ENCODE results near the gene PTH2R. TPM values are rescaled to one million over a fixed set of nuclear protein-coding genes. Genes with fewer than 3 reads are reported as not detected.

PTH2R gene
- total RNA-seq, 4 donors from 2014 or later = not detected

DNA sequence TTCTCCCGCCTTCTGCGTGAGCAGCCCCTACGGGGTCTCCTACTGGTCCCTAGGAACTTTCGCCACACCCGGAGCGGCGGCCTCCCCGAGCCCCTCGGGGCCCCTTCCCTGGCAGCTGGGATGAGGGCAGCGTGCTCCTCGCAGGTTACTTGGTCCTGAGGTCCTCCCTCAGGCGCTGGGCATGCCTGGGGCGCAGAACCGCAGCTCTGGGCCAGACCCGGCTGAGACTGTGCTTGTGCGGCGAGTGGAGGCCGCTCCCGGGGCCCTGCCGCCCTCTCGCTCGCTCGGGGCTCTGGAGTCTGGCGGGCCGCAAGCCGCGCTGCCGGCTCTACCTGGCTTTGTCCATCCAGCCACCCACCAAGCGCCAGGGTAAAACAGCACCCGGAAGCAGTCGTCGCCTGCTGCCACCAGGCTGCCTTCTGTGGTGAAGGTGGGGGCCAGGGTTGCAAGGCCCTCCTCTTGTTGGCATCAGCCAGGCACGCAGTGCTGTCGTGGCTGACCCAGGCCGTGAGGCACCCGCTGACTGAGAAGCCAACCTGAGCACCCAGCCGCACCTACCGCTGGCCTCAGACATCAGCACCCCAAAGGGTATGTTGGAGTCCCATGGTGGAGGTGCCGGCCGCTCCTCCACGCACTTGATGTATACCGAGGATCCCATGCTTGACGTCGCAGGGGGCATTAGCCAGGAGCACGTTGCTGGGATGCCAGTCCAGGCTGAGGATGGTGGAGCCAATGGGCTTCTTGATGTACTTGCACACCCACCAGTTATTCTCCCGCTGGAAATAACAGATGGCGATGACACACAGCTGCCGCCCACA lies 46.1 kb upstream of the PTH2R start:
- no peak overlapping the region for H3K4me3 ChIP-seq
- no peaks in the 10 kb centered on the region for H3K36me3 ChIP-seq
- no peak for DNase-seq
- H3K27me3 ChIP-seq = no peaks in the 10 kb centered on the region
- H3K4me1 ChIP-seq = no peaks in the 10 kb centered on the region
- H3K9me3 ChIP-seq = no peaks in the 10 kb centered on the region
- H3K27ac ChIP-seq = no peak overlapping the region
- TF ChIP-seq, protein P1, sequence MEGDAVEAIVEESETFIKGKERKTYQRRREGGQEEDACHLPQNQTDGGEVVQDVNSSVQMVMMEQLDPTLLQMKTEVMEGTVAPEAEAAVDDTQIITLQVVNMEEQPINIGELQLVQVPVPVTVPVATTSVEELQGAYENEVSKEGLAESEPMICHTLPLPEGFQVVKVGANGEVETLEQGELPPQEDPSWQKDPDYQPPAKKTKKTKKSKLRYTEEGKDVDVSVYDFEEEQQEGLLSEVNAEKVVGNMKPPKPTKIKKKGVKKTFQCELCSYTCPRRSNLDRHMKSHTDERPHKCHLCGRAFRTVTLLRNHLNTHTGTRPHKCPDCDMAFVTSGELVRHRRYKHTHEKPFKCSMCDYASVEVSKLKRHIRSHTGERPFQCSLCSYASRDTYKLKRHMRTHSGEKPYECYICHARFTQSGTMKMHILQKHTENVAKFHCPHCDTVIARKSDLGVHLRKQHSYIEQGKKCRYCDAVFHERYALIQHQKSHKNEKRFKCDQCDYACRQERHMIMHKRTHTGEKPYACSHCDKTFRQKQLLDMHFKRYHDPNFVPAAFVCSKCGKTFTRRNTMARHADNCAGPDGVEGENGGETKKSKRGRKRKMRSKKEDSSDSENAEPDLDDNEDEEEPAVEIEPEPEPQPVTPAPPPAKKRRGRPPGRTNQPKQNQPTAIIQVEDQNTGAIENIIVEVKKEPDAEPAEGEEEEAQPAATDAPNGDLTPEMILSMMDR (IDR thresholded peaks at IDR 0.05) = no peak
- no peak for TF ChIP-seq POLR2A (IDR thresholded peaks at IDR 0.05)

DNA sequence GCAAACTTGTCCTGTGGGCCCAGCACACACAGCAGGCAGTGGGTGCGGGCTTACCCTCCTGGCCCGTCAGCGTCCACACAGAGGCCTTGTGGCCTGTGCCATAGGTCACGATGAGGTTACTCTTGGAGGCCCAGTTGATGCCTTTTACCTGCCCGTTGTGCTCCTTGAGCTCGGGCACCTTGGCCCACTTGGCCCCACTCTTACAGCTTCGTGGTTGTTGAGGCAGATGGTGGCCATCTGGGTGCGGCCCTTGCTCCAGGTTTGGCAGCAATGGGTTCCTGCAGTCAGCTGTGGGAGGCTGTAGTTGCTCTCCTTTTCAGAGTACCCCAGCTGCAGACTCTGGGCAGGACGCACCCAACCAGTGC lies 45.5 kb upstream of the PTH2R start:
- Histone ChIP-seq H3K27ac (no peak overlapping the region), H3K4me1 (no peaks in the 10 kb centered on the region), H3K4me3 (no peak overlapping the region), H3K9me3 (no peaks in the 10 kb centered on the region), H3K27me3 (no peaks in the 10 kb centered on the region), H3K36me3 (no peaks in the 10 kb centered on the region)
- no peak for DNase-seq
- TF ChIP-seq, protein P1 (IDR thresholded peaks at IDR 0.05) = no peak

DNA sequence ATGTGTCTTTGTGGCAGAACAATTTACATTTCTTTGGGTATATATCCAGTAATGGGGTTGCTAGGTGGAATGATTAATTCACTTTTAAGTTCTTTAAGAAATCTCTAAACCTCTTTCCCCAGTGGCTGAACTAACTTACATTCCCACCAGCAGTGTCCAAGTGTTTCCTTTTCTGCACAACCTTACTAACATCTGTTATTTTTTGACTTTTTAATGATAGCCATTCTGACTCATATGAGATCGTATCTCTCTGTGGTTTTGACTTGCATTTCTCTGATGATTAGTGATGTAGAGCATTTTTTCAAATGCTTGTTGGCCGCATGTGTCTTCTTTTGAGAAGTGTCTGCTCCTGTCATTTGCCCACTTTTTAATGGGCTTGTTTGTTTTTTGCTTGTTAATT lies 43.1 kb upstream of the PTH2R start:
- no peak for TF ChIP-seq POLR2A (IDR thresholded peaks at IDR 0.05)
- TF ChIP-seq, protein P1 (IDR thresholded peaks at IDR 0.05) = no peak
- no peak overlapping the region for H3K4me3 ChIP-seq
- H3K27me3 ChIP-seq = no peaks in the 10 kb centered on the region
- no peaks in the 10 kb centered on the region for H3K4me1 ChIP-seq
- no peaks in the 10 kb centered on the region for H3K9me3 ChIP-seq
- no peak overlapping the region for H3K27ac ChIP-seq
- DNase-seq = no peak
- no peaks in the 10 kb centered on the region for H3K36me3 ChIP-seq

DNA sequence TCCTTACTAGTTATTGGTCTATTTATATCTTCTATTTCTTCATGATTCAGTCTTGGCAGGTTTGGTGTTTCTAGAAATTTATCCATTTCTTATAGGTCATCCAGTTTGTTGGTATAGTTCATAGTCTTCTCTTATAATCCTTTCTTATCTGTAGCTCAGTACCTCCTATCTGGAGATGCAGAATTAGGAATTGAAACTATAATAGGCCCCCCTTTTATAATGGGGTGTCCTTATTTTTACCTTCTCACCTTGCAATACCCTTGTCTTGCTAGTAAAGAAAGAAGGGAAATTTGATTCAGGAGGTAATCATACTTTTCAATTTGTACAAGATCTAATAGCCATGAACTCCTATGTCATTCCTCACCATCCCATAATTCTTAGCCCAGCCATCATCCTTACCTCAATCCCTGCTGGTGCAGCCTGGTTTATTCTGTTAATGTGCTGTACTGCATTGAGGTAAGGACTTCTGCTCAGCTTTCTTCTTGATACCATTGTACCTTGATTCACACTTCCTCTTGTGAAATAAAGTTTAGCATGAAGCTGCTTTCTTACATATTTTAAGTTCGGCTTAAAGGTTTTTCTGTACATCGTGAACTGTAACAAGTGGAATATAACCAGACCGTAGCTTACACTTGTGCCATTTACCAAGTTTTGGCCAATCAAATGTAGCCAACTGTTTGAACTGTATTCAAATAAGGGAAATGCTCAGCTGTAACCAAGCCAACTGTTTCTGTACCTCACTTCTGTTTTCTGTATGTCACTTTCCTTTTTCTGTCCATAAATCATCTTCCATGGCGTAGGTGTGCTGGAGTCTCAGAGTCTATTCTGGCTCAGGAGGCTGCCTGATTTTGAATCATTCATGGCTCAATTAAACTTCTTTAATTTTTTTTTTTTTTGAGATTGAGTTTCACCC lies 40.1 kb upstream of the PTH2R start:
- TF ChIP-seq, protein P1 (IDR thresholded peaks at IDR 0.05) = no peak
- TF ChIP-seq POLR2A (IDR thresholded peaks at IDR 0.05) = no peak
- no peaks in the 10 kb centered on the region for H3K36me3 ChIP-seq
- H3K27me3 ChIP-seq = no peaks in the 10 kb centered on the region
- H3K4me1 ChIP-seq = no peaks in the 10 kb centered on the region
- no peaks in the 10 kb centered on the region for H3K9me3 ChIP-seq
- DNase-seq = no peak
- no peak overlapping the region for H3K27ac ChIP-seq
- no peak overlapping the region for H3K4me3 ChIP-seq

DNA sequence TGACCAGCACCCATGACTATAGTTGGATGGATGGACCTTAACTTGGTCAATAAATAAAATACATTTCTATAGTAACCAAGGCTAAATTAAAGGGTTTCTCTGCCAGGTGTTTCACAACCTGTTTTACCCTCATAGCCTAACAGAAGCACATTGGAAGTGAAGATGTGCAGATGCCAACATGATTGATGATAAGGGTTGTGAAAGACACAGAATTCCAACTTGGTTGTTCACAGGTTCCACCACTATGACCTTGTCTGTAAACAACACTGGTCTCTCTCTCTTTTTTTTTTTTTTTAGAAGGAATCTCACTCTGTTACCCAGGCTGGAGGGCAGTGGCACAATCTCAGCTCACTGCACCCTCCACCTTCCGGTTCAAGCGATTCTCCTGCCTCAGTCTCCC lies 37.5 kb upstream of the PTH2R start:
- no peak for TF ChIP-seq POLR2A (IDR thresholded peaks at IDR 0.05)
- TF ChIP-seq, protein P1 (IDR thresholded peaks at IDR 0.05) = no peak
- H3K27me3 ChIP-seq = no peaks in the 10 kb centered on the region

More for the DNA sequence above, 37.5 kb upstream of the PTH2R start:
- H3K9me3 ChIP-seq = no peaks in the 10 kb centered on the region
- no peak overlapping the region for H3K27ac ChIP-seq
- H3K4me3 ChIP-seq = no peak overlapping the region
- no peak for DNase-seq
- no peaks in the 10 kb centered on the region for H3K4me1 ChIP-seq
- no peaks in the 10 kb centered on the region for H3K36me3 ChIP-seq

Measured in Peyer's patch (tissue), 4 donors.